HEK293 (cell line): ENCODE results near the gene DCTN3.

Experiments used
- KLF1 ChIP-seq: fragments of 450-650 bp; formaldehyde crosslinking; IDR thresholded peaks from 2 replicates; pipeline ENCODE4 v1.5.1; 2016; ENCODE audit warnings: missing biosample characterization, missing genetic modification characterization
- KLF8 ChIP-seq: fragments of 450-650 bp; formaldehyde crosslinking; IDR thresholded peaks from 2 replicates; pipeline ENCODE4 v1.5.1; 2016; ENCODE audit warnings: missing biosample characterization, missing genetic modification characterization
- KLF9 ChIP-seq: fragments of 450-650 bp; formaldehyde crosslinking; IDR thresholded peaks from 2 replicates; pipeline ENCODE4 v1.5.1; 2016; ENCODE audit warnings: missing biosample characterization, missing genetic modification characterization, low read depth
- OVOL3 ChIP-seq: fragments of 450-650 bp; formaldehyde crosslinking; IDR thresholded peaks from 2 replicates; pipeline ENCODE4 v1.5.1; 2016; ENCODE audit warnings: missing biosample characterization, missing genetic modification characterization
- SP2 ChIP-seq: fragments of 450-650 bp; formaldehyde crosslinking; IDR thresholded peaks from 2 replicates; pipeline ENCODE4 v1.5.1; 2016; ENCODE audit warnings: missing biosample characterization, missing genetic modification characterization
- SP3 ChIP-seq: fragments of 450-650 bp; formaldehyde crosslinking; IDR thresholded peaks from 2 replicates; pipeline ENCODE4 v1.5.1; 2016; ENCODE audit warnings: missing biosample characterization, missing genetic modification characterization
- SP7 ChIP-seq: fragments of 450-650 bp; formaldehyde crosslinking; IDR thresholded peaks from 2 replicates; pipeline ENCODE4 v1.5.1; 2016; ENCODE audit warnings: missing biosample characterization, missing genetic modification characterization
- ZBTB17 ChIP-seq: fragments of 450-650 bp; formaldehyde crosslinking; IDR thresholded peaks from 2 replicates; pipeline ENCODE4 v1.5.1; 2016; ENCODE audit warnings: missing biosample characterization, missing genetic modification characterization
- ZFHX2 ChIP-seq: fragments of 450-650 bp; formaldehyde crosslinking; conservative IDR thresholded peaks from 2 replicates; pipeline ENCODE4 v1.5.1; 2016; ENCODE audit warnings: missing biosample characterization, missing genetic modification characterization
- ZFP3 ChIP-seq: fragments of 450-650 bp; formaldehyde crosslinking; IDR thresholded peaks from 2 replicates; pipeline ENCODE4 v1.5.1; 2016; ENCODE audit warnings: low read depth, missing biosample characterization, missing genetic modification characterization
- ZNF121 ChIP-seq: fragments of 450-650 bp; formaldehyde crosslinking; IDR thresholded peaks from 2 replicates; pipeline ENCODE4 v1.5.1; 2016; ENCODE audit warnings: missing biosample characterization, missing genetic modification characterization
- ZNF138 ChIP-seq: fragments of 450-650 bp; formaldehyde crosslinking; IDR thresholded peaks from 2 replicates; pipeline ENCODE4 v1.5.1; 2016; ENCODE audit warnings: missing biosample characterization, missing genetic modification characterization, borderline replicate concordance
- ZNF16 ChIP-seq: fragments of 450-650 bp; formaldehyde crosslinking; IDR thresholded peaks from 2 replicates; pipeline ENCODE4 v1.5.1; 2016; ENCODE audit warnings: low read depth, missing biosample characterization, missing genetic modification characterization
- ZNF174 ChIP-seq: fragments of 450-650 bp; formaldehyde crosslinking; IDR thresholded peaks from 2 replicates; pipeline ENCODE4 v1.5.0; 2017; ENCODE audit warnings: missing biosample characterization, mild to moderate bottlenecking, missing genetic modification characterization
- ZNF214 ChIP-seq: fragments of 450-650 bp; formaldehyde crosslinking; IDR thresholded peaks from 2 replicates; pipeline ENCODE4 v1.5.1; 2017; ENCODE audit warnings: missing biosample characterization, mild to moderate bottlenecking, missing genetic modification characterization, borderline replicate concordance
- ZNF335 ChIP-seq: fragments of 450-650 bp; formaldehyde crosslinking; conservative IDR thresholded peaks from 2 replicates; pipeline ENCODE4 v1.5.1; 2016; ENCODE audit warnings: missing biosample characterization, missing genetic modification characterization
- ZNF423 ChIP-seq: fragments of 450-650 bp; formaldehyde crosslinking; IDR thresholded peaks from 2 replicates; pipeline ENCODE4 v1.5.1; 2016; ENCODE audit warnings: missing biosample characterization, missing genetic modification characterization
- ZNF544 ChIP-seq: fragments of 450-650 bp; formaldehyde crosslinking; IDR thresholded peaks from 2 replicates; pipeline ENCODE4 v1.5.0; 2017; ENCODE audit warnings: missing biosample characterization, missing genetic modification characterization
- ZNF548 ChIP-seq: fragments of 450-650 bp; formaldehyde crosslinking; IDR thresholded peaks from 2 replicates; pipeline ENCODE4 v1.5.1; 2016; ENCODE audit warnings: missing biosample characterization, missing genetic modification characterization
- ZNF600 ChIP-seq: fragments of 450-650 bp; formaldehyde crosslinking; IDR thresholded peaks from 2 replicates; pipeline ENCODE4 v1.5.1; 2016; ENCODE audit warnings: missing biosample characterization, missing genetic modification characterization
- ZNF629 ChIP-seq: fragments of 450-650 bp; formaldehyde crosslinking; IDR thresholded peaks from 2 replicates; pipeline ENCODE4 v1.5.1; 2017; ENCODE audit warnings: missing biosample characterization, missing genetic modification characterization
- ZNF658 ChIP-seq: fragments of 450-650 bp; formaldehyde crosslinking; IDR thresholded peaks from 2 replicates; pipeline ENCODE4; 2016; ENCODE audit warnings: missing biosample characterization, missing genetic modification characterization
- ZNF660 ChIP-seq: fragments of 450-650 bp; IDR thresholded peaks from 2 replicates; pipeline ENCODE4 v1.5.1; 2018; ENCODE audit warnings: missing biosample characterization, mild to moderate bottlenecking, missing genetic modification characterization
- ZXDB ChIP-seq: fragments of 450-650 bp; formaldehyde crosslinking; IDR thresholded peaks from 2 replicates; pipeline ENCODE4 v1.5.1; 2016; ENCODE audit warnings: missing biosample characterization, missing genetic modification characterization
- TF ChIP-seq, protein P1 (sequence below): fragments of 450-650 bp; formaldehyde crosslinking; IDR thresholded peaks from 2 replicates; pipeline ENCODE4 v1.5.1; 2016; ENCODE audit warnings: missing biosample characterization, missing genetic modification characterization
- TF ChIP-seq, protein P2 (sequence below): fragments of 450-650 bp; formaldehyde crosslinking; IDR thresholded peaks from 2 replicates; pipeline ENCODE4 v1.5.1; 2016; ENCODE audit warnings: missing biosample characterization, missing genetic modification characterization
- TF ChIP-seq, protein P3 (sequence below): fragments of 450-650 bp; formaldehyde crosslinking; IDR thresholded peaks from 2 replicates; pipeline ENCODE4 v1.5.1; 2016; ENCODE audit warnings: missing biosample characterization, missing genetic modification characterization
- TF ChIP-seq, protein P4 (sequence below): fragments of 450-650 bp; formaldehyde crosslinking; IDR thresholded peaks from 2 replicates; pipeline ENCODE4 v1.5.1; 2017; ENCODE audit warnings: missing biosample characterization, missing genetic modification characterization
- TF ChIP-seq, protein P5 (sequence below): fragments of 450-650 bp; formaldehyde crosslinking; optimal IDR thresholded peaks from 2 replicates; pipeline ENCODE3; 2016; ENCODE audit warnings: missing biosample characterization, mild to moderate bottlenecking, missing genetic modification characterization

DCTN3 gene

DNA sequence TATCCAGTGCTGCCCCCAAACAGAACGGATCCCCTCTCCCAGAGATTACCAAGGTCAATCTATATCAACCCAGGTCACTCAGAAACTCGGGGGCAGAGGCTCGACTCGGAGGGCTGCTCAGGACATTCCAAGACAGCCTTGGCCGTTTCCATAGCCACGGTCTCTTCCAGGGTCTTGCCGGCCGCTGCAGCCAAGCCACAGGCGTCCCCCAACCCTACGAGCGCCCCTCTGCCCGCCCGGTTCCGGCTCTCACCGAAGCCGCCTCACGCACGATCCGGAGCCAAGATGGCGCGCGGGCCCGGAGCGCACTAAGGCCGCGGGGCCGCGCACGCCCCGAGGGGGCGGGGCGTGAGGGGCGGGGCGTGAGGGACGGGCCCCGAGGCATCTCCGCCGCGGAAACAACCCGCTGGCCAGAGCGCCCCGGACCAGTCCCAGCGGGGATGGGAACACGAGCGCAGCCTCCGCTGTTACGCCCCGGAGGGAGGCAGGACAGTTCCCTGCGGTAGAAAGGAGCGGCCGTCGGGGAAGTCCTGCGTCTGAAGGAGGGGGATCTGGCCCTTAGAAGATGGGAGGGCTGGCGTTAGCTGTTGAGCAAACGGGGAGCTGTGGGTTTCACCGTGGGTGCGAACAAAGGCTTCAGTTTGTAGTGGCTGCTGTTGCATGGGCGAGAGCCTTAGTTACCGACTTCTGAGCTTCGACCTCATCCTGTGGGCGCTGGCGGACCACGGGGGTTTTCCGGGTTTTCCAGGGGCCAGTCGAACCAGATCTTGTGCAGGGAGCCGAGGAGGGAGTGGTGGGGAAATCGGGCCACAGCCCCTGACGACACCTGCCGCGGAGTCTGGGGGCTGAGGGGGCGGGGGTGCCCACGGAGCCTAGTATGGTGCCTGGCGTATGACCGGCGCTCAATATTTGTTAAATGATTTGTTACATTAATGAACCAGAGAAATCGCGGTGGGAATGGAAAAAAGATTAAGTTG lies 8.2 kb downstream of the DCTN3 start, which contains the start of gene RPP25L (continued):
- TF ChIP-seq ZNF600 (tag by site-specific recombination) = peak; percentile 93
- no peak for TF ChIP-seq ZNF16 (tag by site-specific recombination)
- peak; percentile 82 for TF ChIP-seq ZNF335
- TF ChIP-seq ZNF629 (tag by site-specific recombination) = 0 out of 2 replicates have a peak, but pooled peaks have one; percentile 29
- peak; percentile 52 for TF ChIP-seq ZNF660 (tag by site-specific recombination)
- TF ChIP-seq, protein P1, sequence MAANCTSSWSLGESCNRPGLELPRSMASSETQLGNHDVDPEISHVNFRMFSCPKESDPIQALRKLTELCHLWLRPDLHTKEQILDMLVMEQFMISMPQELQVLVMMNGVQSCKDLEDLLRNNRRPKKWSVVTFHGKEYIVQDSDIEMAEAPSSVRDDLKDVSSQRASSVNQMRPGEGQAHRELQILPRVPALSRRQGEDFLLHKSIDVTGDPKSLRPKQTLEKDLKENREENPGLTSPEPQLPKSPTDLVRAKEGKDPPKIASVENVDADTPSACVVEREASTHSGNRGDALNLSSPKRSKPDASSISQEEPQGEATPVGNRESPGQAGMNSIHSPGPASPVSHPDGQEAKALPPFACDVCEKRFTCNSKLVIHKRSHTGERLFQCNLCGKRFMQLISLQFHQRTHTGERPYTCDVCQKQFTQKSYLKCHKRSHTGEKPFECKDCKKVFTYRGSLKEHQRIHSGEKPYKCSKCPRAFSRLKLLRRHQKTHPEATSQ (tag by site-specific recombination) = no peak
- TF ChIP-seq ZFP3 (tag by site-specific recombination) = no peak
- peak; percentile 50 for TF ChIP-seq ZXDB (tag by site-specific recombination)
- TF ChIP-seq ZBTB17 (tag by site-specific recombination) = 0 out of 2 replicates have a peak, but pooled peaks have one; percentile 14
- no peak for TF ChIP-seq OVOL3 (tag by site-specific recombination)
- TF ChIP-seq, protein P2, sequence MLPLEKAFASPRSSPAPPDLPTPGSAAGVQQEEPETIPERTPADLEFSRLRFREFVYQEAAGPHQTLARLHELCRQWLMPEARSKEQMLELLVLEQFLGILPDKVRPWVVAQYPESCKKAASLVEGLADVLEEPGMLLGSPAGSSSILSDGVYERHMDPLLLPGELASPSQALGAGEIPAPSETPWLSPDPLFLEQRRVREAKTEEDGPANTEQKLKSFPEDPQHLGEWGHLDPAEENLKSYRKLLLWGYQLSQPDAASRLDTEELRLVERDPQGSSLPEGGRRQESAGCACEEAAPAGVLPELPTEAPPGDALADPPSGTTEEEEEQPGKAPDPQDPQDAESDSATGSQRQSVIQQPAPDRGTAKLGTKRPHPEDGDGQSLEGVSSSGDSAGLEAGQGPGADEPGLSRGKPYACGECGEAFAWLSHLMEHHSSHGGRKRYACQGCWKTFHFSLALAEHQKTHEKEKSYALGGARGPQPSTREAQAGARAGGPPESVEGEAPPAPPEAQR (tag by site-specific recombination) = no peak
- TF ChIP-seq, protein P3, sequence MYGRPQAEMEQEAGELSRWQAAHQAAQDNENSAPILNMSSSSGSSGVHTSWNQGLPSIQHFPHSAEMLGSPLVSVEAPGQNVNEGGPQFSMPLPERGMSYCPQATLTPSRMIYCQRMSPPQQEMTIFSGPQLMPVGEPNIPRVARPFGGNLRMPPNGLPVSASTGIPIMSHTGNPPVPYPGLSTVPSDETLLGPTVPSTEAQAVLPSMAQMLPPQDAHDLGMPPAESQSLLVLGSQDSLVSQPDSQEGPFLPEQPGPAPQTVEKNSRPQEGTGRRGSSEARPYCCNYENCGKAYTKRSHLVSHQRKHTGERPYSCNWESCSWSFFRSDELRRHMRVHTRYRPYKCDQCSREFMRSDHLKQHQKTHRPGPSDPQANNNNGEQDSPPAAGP (tag by site-specific recombination) = no peak
- TF ChIP-seq KLF8 (tag by site-specific recombination) = peak; percentile 48
- TF ChIP-seq ZNF138 = no peak
- TF ChIP-seq SP3 (tag by site-specific recombination) = peak; percentile 65
- no peak for TF ChIP-seq ZNF214 (tag by site-specific recombination)
- TF ChIP-seq ZNF121 (tag by site-specific recombination) = no peak
- TF ChIP-seq, protein P4, sequence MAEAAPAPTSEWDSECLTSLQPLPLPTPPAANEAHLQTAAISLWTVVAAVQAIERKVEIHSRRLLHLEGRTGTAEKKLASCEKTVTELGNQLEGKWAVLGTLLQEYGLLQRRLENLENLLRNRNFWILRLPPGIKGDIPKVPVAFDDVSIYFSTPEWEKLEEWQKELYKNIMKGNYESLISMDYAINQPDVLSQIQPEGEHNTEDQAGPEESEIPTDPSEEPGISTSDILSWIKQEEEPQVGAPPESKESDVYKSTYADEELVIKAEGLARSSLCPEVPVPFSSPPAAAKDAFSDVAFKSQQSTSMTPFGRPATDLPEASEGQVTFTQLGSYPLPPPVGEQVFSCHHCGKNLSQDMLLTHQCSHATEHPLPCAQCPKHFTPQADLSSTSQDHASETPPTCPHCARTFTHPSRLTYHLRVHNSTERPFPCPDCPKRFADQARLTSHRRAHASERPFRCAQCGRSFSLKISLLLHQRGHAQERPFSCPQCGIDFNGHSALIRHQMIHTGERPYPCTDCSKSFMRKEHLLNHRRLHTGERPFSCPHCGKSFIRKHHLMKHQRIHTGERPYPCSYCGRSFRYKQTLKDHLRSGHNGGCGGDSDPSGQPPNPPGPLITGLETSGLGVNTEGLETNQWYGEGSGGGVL = peak; percentile 56
- no peak for TF ChIP-seq ZNF658
- TF ChIP-seq SP2 (tag by site-specific recombination) = peak; percentile 86
- TF ChIP-seq ZNF423 (tag by site-specific recombination) = peak; percentile 34; the same call in 1 of the 2 replicates
- no peak for TF ChIP-seq ZNF544
- TF ChIP-seq KLF1 (tag by site-specific recombination) = 0 out of 2 replicates have a peak, but pooled peaks have one; percentile 28
- TF ChIP-seq, protein P5, sequence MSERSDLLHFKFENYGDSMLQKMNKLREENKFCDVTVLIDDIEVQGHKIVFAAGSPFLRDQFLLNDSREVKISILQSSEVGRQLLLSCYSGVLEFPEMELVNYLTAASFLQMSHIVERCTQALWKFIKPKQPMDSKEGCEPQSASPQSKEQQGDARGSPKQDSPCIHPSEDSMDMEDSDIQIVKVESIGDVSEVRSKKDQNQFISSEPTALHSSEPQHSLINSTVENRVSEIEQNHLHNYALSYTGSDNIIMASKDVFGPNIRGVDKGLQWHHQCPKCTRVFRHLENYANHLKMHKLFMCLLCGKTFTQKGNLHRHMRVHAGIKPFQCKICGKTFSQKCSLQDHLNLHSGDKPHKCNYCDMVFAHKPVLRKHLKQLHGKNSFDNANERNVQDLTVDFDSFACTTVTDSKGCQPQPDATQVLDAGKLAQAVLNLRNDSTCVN (tag by site-specific recombination) = peak; percentile 60
- peak; percentile 36; the same call in 1 of the 2 replicates for TF ChIP-seq SP7
- peak; percentile 63 for TF ChIP-seq ZFHX2 (tag by site-specific recombination)
- no peak for TF ChIP-seq ZNF548 (tag by site-specific recombination)
- TF ChIP-seq ZNF174 (tag by site-specific recombination) = no peak
- TF ChIP-seq KLF9 (tag by site-specific recombination) = peak; percentile 79; the same call in 1 of the 2 replicates
